ENCODE results near the gene CAST.

GRCh38 chr5:96649251-96649662, 12.9 kb upstream of the CAST start:
- TF ChIP-seq CTCF (IDR thresholded peaks at IDR 0.05) (no peak), ZFX (IDR thresholded peaks at IDR 0.05; ENCODE audit: borderline replicate concordance) (no peak)
